HCT116 (cell line): ENCODE measurements around the gene MGRN1. TPM values are rescaled to one million over a fixed set of nuclear protein-coding genes. Genes with fewer than 3 reads are reported as not detected.

Experiments used
- ATAC-seq: fragments of 200-7000 bp; cut with Tn5 transposase; 2 replicates; pipeline ENCODE4 v1.9.1; 2020; ENCODE audit warnings: mild to moderate bottlenecking, moderate library complexity
- BruUV-seq: library from RNA; stranded (reverse); fragments of 400-500 nt; replicated peaks from 2 replicates; lab custom pipeline; 2021; lab: Mats Ljungman, UMichigan
- CTCF ChIA-PET: fragments of 300-600 bp; sonication (Branson Sonifier 250); formaldehyde crosslinking; loops from one replicate; lab custom pipeline; 2021; ENCODE audit warnings: antibody characterized with exemption; lab: Charles Lee
- POLR2A ChIA-PET: fragments of 300-600, 350-600 bp; sonication (Branson Sonifier 250); formaldehyde crosslinking; loops from one replicate; lab custom pipeline; 2021; ENCODE audit warnings: antibody characterized with exemption; lab: Charles Lee
- RAD21 ChIA-PET, 2 experiments: fragments of 300-600 bp; sonication (Branson Sonifier 250); formaldehyde crosslinking; loops; one replicate each; lab custom pipeline; 2023; ENCODE audit warnings: low total read pairs in 2 of 2; ENCODE audit not compliant: uncharacterized antibody in 2 of 2, unreplicated experiment in 2 of 2, low non-redundant PET in 1 of 2; lab: Charles Lee
- DNase-seq: peaks from one replicate; pipeline ENCODE4 v3.0.0-alpha.2; 2010; ENCODE audit warnings: low read depth, low spot score
- H2AFZ ChIP-seq: fragments of 200-600 bp; shearing (Covaris generic), sonication (generic); 2 replicates; pipeline ENCODE4 v1.6.1; 2017; ENCODE audit warnings: low read depth, mixed run types, mixed read lengths, antibody characterized with exemption, low read length; ENCODE audit not compliant: poor library complexity, severe bottlenecking
- H3K27ac ChIP-seq: 2 replicates; pipeline ENCODE4 v1.5.1; 2012; ENCODE audit warnings: low read depth, low read length
- H3K27me3 ChIP-seq: fragments of 200-600 bp; sonication (generic); 2 replicates; pipeline ENCODE4 v1.6.1; 2016; ENCODE audit warnings: mixed run types, low read length, mixed read lengths; ENCODE audit not compliant: insufficient read depth
- H3K36me3 ChIP-seq, 2 experiments: fragments of 200-500 bp in 1 of 2; fragments of 200-600 bp in 1 of 2; sonication (Bioruptor generic) in 1 of 2; sonication (generic) in 1 of 2; 2 replicates each; pipeline versions ENCODE4 v1.5.1 to v1.6.1; 2014 to 2016; ENCODE audit warnings: low read length in 2 of 2, inconsistent platforms in 1 of 2, mixed read lengths in 1 of 2, mixed run types in 1 of 2; ENCODE audit not compliant: insufficient read depth in 2 of 2, control insufficient read depth in 1 of 2
- H3K4me1 ChIP-seq, 2 experiments: fragments of 200-600 bp in 1 of 2; sonication (generic) in 1 of 2; 2 replicates each; pipeline versions ENCODE4 v1.5.1 to v1.6.1; 2012 to 2017; ENCODE audit warnings: low read length in 2 of 2, inconsistent platforms in 1 of 2, mild to moderate bottlenecking in 1 of 2, mixed read lengths in 1 of 2, mixed run types in 1 of 2, moderate library complexity in 1 of 2; ENCODE audit not compliant: insufficient read depth in 2 of 2, control insufficient read depth in 1 of 2
- H3K4me2 ChIP-seq: fragments of 200-600 bp; sonication (generic); 2 replicates; pipeline ENCODE4 v1.6.1; 2017; ENCODE audit warnings: mixed run types, low read length, mixed read lengths
- H3K4me3 ChIP-seq, 2 experiments: fragments of 200-600 bp in 1 of 2; sonication (generic) in 1 of 2; replicated peaks in 1 of 2; 2 replicates each; pipeline ENCODE4 v1.5.1; 2011 to 2016; ENCODE audit warnings: low read length in 2 of 2, control low read depth in 1 of 2, low read depth in 1 of 2, mild to moderate bottlenecking in 1 of 2, mixed read lengths in 1 of 2, mixed run types in 1 of 2
- H3K79me2 ChIP-seq: fragments of 200-600 bp; sonication (generic); 2 replicates; pipeline ENCODE4 v1.6.1; 2017; ENCODE audit warnings: mild to moderate bottlenecking, mixed run types, low read length, moderate library complexity, mixed read lengths; ENCODE audit not compliant: insufficient read depth
- H3K9ac ChIP-seq: fragments of 200-600 bp; sonication (generic); 2 replicates; pipeline ENCODE4 v1.6.1; 2016; ENCODE audit warnings: low read length, mixed read lengths
- H3K9me2 ChIP-seq: fragments of 200-600 bp; sonication (generic), shearing (Covaris generic); 2 replicates; pipeline ENCODE4 v1.6.1; 2017; ENCODE audit warnings: mixed run types, mild to moderate bottlenecking, moderate library complexity; ENCODE audit not compliant: insufficient read depth
- H3K9me3 ChIP-seq, 2 experiments: fragments of 200-500 bp in 1 of 2; fragments of 200-600 bp in 1 of 2; sonication (Bioruptor generic) in 1 of 2; sonication (generic) in 1 of 2; 2 replicates each; pipeline ENCODE4 v1.6.1; 2014 to 2017; ENCODE audit warnings: low read length in 2 of 2, mixed read lengths in 2 of 2, inconsistent platforms in 1 of 2, low read depth in 1 of 2, mild to moderate bottlenecking in 1 of 2, mixed run types in 1 of 2, moderate library complexity in 1 of 2; ENCODE audit not compliant: control insufficient read depth in 1 of 2, insufficient read depth in 1 of 2
- H4K20me1 ChIP-seq: fragments of 200-600 bp; sonication (generic), shearing (Covaris generic); 2 replicates; pipeline ENCODE4 v1.6.1; 2017; ENCODE audit warnings: mixed run types, mild to moderate bottlenecking, moderate library complexity; ENCODE audit not compliant: insufficient read depth
- ELF1 ChIP-seq: IDR thresholded peaks from 2 replicates; pipeline ENCODE4 v1.6.1; 2012; ENCODE audit warnings: low read depth, borderline replicate concordance
- EZH2phosphoT487 ChIP-seq: fragments of 200-600 bp; IDR thresholded peaks from 2 replicates; pipeline ENCODE4 v1.6.1; 2018; ENCODE audit warnings: antibody characterized with exemption, borderline replicate concordance
- FOSL1 ChIP-seq: IDR thresholded peaks from 2 replicates; pipeline ENCODE4 v1.6.1; 2012; ENCODE audit warnings: low read depth
- MAX ChIP-seq: IDR thresholded peaks from 2 replicates; pipeline ENCODE4 v1.6.1; 2012
- POLR2AphosphoS5 ChIP-seq: IDR thresholded peaks from 2 replicates; pipeline ENCODE4 v1.6.1; 2011; ENCODE audit warnings: mild to moderate bottlenecking, low read depth, low read length, moderate library complexity
- SIN3A ChIP-seq: IDR thresholded peaks from 2 replicates; pipeline ENCODE4 v1.6.1; 2012; ENCODE audit warnings: low read depth
- TCF7L2 ChIP-seq: IDR thresholded peaks from 2 replicates; pipeline ENCODE4 v1.7.0; 2011; ENCODE audit warnings: borderline replicate concordance, inconsistent platforms; ENCODE audit not compliant: insufficient read depth, insufficient read length; ENCODE audit errors: extremely low read depth
- ZFX ChIP-seq: fragments of 450-650 bp; IDR thresholded peaks from 2 replicates; pipeline ENCODE4 v1.6.1; 2017
- intact Hi-C: fragments of 100-400 bp; cut with micrococcal nuclease; formaldehyde crosslinking; loops from 2 replicates; pipeline ENCODE4 v1.10.0; 2022
- total RNA-seq: library from RNA; stranded (reverse); gene quantifications from one replicate; pipeline ENCODE4 v1.2.1, GENCODE V29; 2021; ENCODE audit not compliant: unreplicated experiment
- TF ChIP-seq, protein P1 (sequence below): IDR thresholded peaks from 2 replicates; pipeline ENCODE4 v1.6.1; 2011; ENCODE audit warnings: mild to moderate bottlenecking, low read length, moderate library complexity; ENCODE audit not compliant: insufficient replicate concordance; ENCODE audit errors: extremely low read depth

The MGRN1 gene
- total RNA-seq, 1 experiment from 2014 or later = 50.6 TPM

- H3K4me1 ChIP-seq = peaks cover 8 to 19% of the 10 kb centered on the region in 2 experiments
- no TSS peak for BruUV-seq
- H3K4me2 ChIP-seq = peak overlapping the region; percentile 96
- H4K20me1 ChIP-seq = no peaks in the 10 kb centered on the region
- DNase-seq (peak; percentile 40), ATAC-seq (peak; percentile 69)
- POLR2A ChIA-PET = interaction anchor here (0.7 to 1.9 kb wide), 7 partner anchors 9 to 210 kb away, joined by 3 to 8 read pairs (median 5); partner anchors contain the start of gene ROGDI
- intact Hi-C loops = loop anchor here (1.0 to 5.0 kb wide), 4 partner anchors 32 to 222 kb away; partner anchors contain the start of genes ROGDI, SEC14L5 and ZNF500
- no peaks in the 10 kb centered on the region for H3K27me3 ChIP-seq
- no peaks in the 10 kb centered on the region for H3K9me2 ChIP-seq
- peaks cover 0 to 5% of the 10 kb centered on the region in 2 experiments; a peak in 1 of 4 replicates for H3K36me3 ChIP-seq
- RAD21 ChIA-PET = interaction anchor here in 1 of 2 experiments (1.0 kb wide), 2 partner anchors 41 to 180 kb away, joined by 3 read pairs; no protein-coding TSS in a partner anchor
- H3K9me3 ChIP-seq = no peaks in the 10 kb centered on the region
- peak overlapping the region; percentile 31 for H2AFZ ChIP-seq
- peak overlapping the region; percentile 94 for H3K9ac ChIP-seq
- peaks cover 28% of the 10 kb centered on the region for H3K79me2 ChIP-seq
- CTCF ChIA-PET = interaction anchor here (1.5 to 1.6 kb wide), 3 partner anchors 11 to 221 kb away, joined by 3 to 11 read pairs (median 4); partner anchors contain the start of gene MGRN1
- H3K27ac ChIP-seq = peak overlapping the region; percentile 83
- peak overlapping the region; percentile 97 for H3K4me3 ChIP-seq
- TF ChIP-seq MAX (peak; percentile 64), ZFX (no peak), POLR2AphosphoS5 (peak; percentile 13; the same call in 1 of the 2 replicates), SIN3A (peak; percentile 15)
Measured at GRCh38 chr16:4734730-4735535, 110.3 kb downstream of the MGRN1 start.

- POLR2A ChIA-PET = no interaction called here
- no TSS peak for BruUV-seq
Measured at GRCh38 chr16:4736546-4736945, 111.9 kb downstream of the MGRN1 start.

More at GRCh38 chr16:4736546-4736945, 111.9 kb downstream of the MGRN1 start:
- ATAC-seq = no peak
- intact Hi-C loops = no loop called here
- Histone ChIP-seq H3K9me3 (no peaks in the 10 kb centered on the region), H3K9ac (no peak overlapping the region), H3K9me2 (no peaks in the 10 kb centered on the region), H3K27ac (no peak overlapping the region), H4K20me1 (no peaks in the 10 kb centered on the region), H2AFZ (no peak overlapping the region), H3K79me2 (peaks cover 24% of the 10 kb centered on the region), H3K4me1 (peaks cover 8 to 19% of the 10 kb centered on the region in 2 experiments), H3K4me3 (no peak overlapping the region), H3K36me3 (0 out of 4 replicates have a peak, but pooled peaks cover 0 to 2% of the 10 kb centered on the region in 2 experiments), H3K4me2 (no peak overlapping the region), H3K27me3 (no peaks in the 10 kb centered on the region)
- CTCF ChIA-PET = no interaction called here
- DNase-seq = no peak
- TF ChIP-seq MAX (no peak), ELF1 (no peak), EZH2phosphoT487 (no peak), POLR2AphosphoS5 (no peak), FOSL1 (no peak), TCF7L2 (no peak), SIN3A (no peak)
- TF ChIP-seq, protein P1, sequence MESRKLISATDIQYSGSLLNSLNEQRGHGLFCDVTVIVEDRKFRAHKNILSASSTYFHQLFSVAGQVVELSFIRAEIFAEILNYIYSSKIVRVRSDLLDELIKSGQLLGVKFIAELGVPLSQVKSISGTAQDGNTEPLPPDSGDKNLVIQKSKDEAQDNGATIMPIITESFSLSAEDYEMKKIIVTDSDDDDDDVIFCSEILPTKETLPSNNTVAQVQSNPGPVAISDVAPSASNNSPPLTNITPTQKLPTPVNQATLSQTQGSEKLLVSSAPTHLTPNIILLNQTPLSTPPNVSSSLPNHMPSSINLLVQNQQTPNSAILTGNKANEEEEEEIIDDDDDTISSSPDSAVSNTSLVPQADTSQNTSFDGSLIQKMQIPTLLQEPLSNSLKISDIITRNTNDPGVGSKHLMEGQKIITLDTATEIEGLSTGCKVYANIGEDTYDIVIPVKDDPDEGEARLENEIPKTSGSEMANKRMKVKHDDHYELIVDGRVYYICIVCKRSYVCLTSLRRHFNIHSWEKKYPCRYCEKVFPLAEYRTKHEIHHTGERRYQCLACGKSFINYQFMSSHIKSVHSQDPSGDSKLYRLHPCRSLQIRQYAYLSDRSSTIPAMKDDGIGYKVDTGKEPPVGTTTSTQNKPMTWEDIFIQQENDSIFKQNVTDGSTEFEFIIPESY = no peak
- RAD21 ChIA-PET = no interaction called here
